ENCODE data around the gene STXBP6.

Gene STXBP6

GRCh38 chr14:25049568-25050268, at the start of gene STXBP6:
TSS of gene STXBP6 (minus strand) at chr14:25050147. CDS start at chr14:24974818, 75,329 bp downstream.
- no peak for DNase-seq

GRCh38 chr14:25097120-25097519, 47.2 kb upstream of the STXBP6 start:
- DNase-seq, result no peak

- DNase-seq, result no peak
Observed at GRCh38 chr14:25095736-25096437, 45.9 kb upstream of the STXBP6 start.

GRCh38 chr14:25094171-25094907, 44.4 kb upstream of the STXBP6 start:
- DNase-seq, result no peak

GRCh38 chr14:25092258-25092740, 42.4 kb upstream of the STXBP6 start:
- DNase-seq, result no peak

- DNase-seq, result no peak
Observed at GRCh38 chr14:25090716-25091454, 40.9 kb upstream of the STXBP6 start.

GRCh38 chr14:25090256-25090655, 40.3 kb upstream of the STXBP6 start:
- DNase-seq, result no peak

- no peak for DNase-seq
Observed at GRCh38 chr14:25089496-25089895, 39.5 kb upstream of the STXBP6 start.

GRCh38 chr14:25086821-25087396, 37.0 kb upstream of the STXBP6 start:
- DNase-seq, result no peak

- no peak for DNase-seq
Observed at GRCh38 chr14:25086081-25086480, 36.1 kb upstream of the STXBP6 start.

GRCh38 chr14:25080682-25081081, 30.7 kb upstream of the STXBP6 start:
- no peak for DNase-seq

GRCh38 chr14:25079311-25079710, 29.4 kb upstream of the STXBP6 start:
- no peak for DNase-seq

GRCh38 chr14:25074099-25074685, 24.2 kb upstream of the STXBP6 start:
- no peak for DNase-seq

- DNase-seq, result no peak
Observed at GRCh38 chr14:25069879-25070278, 19.9 kb upstream of the STXBP6 start.

GRCh38 chr14:25067600-25067999, 17.7 kb upstream of the STXBP6 start:
- no peak for DNase-seq

- no peak for DNase-seq
Observed at GRCh38 chr14:25062022-25062321, 12.0 kb upstream of the STXBP6 start.

GRCh38 chr14:25056688-25057078, 6.7 kb upstream of the STXBP6 start:
- no peak for DNase-seq

- no peak for DNase-seq
Observed at GRCh38 chr14:25055992-25056687, 6.2 kb upstream of the STXBP6 start.

- DNase-seq, result no peak
Observed at GRCh38 chr14:25055005-25055404, 5.1 kb upstream of the STXBP6 start.

GRCh38 chr14:25053585-25053984, 3.6 kb upstream of the STXBP6 start:
- DNase-seq, result no peak

- no peak for DNase-seq
Observed at GRCh38 chr14:25052921-25053320, 3.0 kb upstream of the STXBP6 start.

- no peak for DNase-seq
Observed at GRCh38 chr14:25052385-25052784, 2.4 kb upstream of the STXBP6 start.

Measured in cortex of kidney (tissue), 1 donor.